ENCODE measurements around the gene ZNF415. TPM values are rescaled to one million over a fixed set of nuclear protein-coding genes. Genes with fewer than 3 reads are reported as not detected.
"Not testable (repeated sequence)": the region's sequence is repeated elsewhere in the genome, so short reads cannot be mapped to it uniquely, and the experiment has no call there.

The ZNF415 gene
- total RNA-seq, 1 experiment from 2014 or later = 2.3 TPM

DNA sequence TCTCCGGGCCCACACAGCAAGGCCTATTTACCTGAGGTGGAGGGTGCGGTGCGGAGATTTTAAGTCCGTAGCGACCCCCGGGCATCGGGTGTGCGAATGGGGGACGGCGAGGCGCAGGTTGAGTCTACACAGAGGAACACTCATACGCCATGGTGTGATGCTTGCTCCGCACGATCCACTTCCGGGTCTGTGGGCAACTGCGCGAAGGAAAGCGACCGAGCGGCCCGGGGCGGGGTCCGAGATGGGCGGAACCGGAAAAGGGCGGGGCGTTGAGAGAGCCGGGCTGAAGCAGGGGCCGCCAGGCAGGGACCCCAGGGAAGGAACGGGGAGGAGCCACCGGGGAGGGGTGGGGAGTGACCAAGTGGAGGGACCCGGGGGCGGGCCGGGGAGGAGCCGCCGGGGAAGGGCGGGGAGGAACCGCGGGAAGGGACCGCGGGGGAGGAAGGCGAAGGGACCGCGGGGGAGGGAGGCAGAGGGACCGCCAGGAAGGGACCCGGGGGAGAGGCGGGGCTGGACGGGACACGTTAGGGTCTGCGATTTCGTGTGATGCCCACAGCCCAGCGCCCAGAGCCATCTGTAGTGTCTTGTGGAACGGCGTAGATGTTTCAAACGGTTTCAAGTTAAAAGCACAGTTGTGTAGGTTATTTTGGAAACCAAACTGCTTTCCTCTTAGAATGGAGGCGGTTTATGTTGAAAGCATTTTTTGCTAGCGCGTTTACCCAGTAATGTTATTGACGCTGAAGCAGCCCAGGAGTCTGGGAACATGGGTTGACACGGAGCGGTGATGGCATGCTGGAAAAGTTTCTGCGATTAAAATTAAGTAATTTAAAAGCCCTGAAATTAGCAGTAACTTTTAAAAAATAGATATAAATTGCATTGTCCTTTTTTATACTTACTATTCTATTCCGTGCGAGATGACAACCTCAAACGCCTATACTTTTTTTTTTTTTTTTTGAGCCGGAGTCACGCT, 29.2 kb downstream of the ZNF415 start, which contains the start of gene ZNF160:
ZNF160 (minus strand) TSS at position 189 of the 970 bp plus-strand sequence. CDS start 17,146 bp downstream, outside the sequence.
- in situ Hi-C loops (cut with HindIII; ENCODE audit: low sequenced_read_pairs) = no loop called here
- peak; percentile 97 for DNase-seq (ENCODE audit: low spot score)

DNA sequence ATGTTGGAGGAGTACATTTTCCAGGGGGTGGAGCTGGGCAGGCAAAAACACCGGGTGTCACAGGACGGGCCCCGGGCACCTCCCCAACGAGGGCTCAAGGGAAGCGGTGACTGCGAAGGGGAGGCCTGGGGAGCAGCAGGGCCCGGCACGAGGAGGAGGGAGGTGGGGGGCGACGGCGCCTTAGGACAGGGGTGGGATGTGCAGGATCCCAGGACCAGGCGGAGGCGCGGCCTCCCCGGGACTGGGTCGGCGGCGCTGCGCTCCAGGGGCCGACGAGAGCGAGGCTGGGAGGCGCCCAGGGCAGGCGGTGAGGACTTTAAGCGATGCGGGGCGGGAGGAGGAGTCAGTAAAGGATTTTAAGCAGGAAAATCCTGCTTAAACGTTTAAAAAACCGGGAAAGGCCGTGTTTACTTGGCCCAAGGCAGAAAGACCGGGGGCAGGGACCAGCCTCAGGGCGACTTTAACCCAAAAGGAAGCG, 29.9 kb downstream of the ZNF415 start:
- in situ Hi-C loops (cut with HindIII; ENCODE audit: low sequenced_read_pairs) = no loop called here
- DNase-seq (ENCODE audit: low spot score) = no peak

DNA sequence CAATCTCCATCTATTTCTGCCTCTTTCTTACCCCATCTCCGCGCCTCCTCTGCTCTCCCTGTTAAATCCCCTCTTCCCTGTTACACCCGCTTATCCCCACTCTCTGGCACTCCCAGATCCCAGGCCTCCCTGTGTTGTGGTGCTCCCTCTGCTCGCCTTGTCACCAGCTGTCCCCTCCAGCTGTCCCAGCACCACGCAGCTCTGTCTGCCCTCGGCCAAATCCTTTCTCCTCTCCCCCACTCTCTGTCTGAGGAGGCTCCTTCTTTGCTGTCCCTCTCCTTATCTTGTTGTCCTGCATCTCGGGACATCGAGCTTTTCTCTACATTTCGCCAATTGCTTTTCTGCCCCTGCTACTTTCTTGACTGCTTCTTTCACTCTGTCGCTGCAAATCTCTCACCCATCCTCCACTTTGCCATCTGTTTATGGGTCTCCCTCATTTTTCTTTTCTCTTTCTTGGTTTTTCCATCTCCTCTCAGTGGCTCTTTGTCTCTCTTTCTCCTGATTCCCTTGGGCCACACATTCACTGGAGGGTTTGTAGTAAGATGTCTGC, 30.4 kb downstream of the ZNF415 start:
- in situ Hi-C loops (cut with HindIII; ENCODE audit: low sequenced_read_pairs) = no loop called here

DNA sequence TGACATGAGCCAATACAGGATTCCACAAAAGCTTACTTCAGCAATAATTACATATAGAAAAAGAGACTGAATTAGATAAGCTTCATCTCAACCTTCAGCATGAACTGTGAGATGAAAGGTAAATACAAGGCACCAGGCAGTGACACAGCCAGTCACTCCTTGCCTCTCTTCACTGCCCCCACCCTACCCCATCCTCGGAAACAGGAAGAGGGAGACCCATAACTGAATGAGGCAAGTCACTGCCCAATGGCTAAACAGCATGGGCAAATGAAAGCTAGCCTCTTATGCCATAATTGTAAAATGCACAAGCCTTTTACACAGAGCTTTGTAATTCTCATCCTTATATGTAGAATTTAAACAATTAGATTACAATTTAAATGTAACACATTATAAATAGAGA, 31.2 kb downstream of the ZNF415 start:
- DNase-seq (ENCODE audit: low spot score) = peak; percentile 4
- in situ Hi-C loops (cut with HindIII; ENCODE audit: low sequenced_read_pairs) = no loop called here

More for the DNA sequence above, 30.4 kb downstream of the ZNF415 start:
- peak; percentile 48 for DNase-seq (ENCODE audit: low spot score)

DNA sequence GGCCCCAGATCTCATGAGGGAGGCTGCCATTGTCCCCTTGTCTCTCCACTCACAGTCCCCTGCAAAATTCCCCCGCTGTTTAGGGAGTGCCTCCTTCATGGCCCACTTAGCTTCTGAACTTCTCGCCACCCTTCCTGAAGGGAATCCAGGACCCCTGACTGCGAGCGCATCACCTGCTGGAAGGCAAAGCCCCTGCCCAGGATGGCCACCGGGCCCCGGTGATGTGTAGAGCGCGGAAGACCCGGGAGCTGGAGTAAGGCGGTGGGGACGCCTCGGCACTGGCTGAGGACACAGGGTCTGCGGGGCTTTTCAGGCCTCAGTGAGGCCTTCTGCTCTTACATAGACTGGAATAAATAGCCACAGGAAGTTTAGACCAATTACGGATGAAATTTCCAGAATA, 34.1 kb downstream of the ZNF415 start:
- DNase-seq (ENCODE audit: low spot score); in situ Hi-C loops (cut with HindIII; ENCODE audit: low sequenced_read_pairs): not testable (repeated sequence)

DNA sequence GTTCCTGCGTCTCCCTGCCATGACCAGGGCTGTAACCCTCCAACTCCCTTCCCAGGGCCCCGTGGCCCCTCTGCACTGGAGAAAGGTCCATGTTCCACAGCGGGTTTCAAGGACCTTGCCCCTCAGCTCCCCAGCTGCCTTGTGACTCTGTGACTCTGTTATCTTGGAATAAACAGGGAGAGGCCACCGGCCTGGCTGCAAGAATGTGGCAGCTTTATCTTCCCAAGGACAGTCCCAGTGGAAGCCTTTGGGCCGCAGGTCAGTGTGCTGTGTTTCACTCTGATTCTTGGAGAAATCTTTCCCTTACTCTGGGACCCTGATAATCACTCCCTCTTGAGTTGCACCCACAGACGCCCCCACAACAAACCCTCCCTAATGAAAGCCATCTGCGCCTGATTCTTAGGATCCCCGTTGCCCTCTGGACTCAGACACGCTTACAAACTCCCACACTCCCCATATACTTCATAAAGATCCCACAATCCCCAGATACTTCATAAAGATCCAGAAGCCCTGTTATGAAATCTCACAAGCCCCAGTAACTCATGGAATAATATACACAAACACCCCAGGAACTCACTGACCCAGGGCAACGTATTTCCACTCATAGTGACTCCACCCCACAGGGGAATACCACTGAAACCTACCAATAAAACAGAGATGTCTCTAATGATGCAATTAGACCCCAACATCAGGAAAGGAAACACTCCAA, 35.6 kb downstream of the ZNF415 start:
- in situ Hi-C loops (cut with HindIII; ENCODE audit: low sequenced_read_pairs); DNase-seq (ENCODE audit: low spot score): not testable (repeated sequence)

DNA sequence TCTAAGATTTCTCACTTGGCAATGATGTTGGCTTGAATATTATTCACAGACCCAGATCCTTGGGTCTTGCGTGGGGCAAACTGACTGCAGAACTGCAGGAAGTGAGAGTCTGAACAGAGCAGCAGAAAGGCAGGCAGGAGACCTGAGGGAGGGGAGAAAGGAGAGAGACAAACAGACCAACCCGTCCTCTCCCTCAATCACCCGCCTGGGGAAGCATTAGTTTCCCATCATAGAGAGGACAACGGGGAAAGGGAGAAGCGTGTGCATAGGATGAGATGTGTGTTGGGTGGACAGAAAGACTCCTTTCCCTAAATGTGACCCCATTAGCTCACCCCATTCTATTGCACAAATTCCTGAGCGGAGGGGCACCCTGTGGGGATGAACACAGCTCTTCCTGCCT, 36.1 kb downstream of the ZNF415 start:
- in situ Hi-C loops (cut with HindIII; ENCODE audit: low sequenced_read_pairs); DNase-seq (ENCODE audit: low spot score): not testable (repeated sequence)

DNA sequence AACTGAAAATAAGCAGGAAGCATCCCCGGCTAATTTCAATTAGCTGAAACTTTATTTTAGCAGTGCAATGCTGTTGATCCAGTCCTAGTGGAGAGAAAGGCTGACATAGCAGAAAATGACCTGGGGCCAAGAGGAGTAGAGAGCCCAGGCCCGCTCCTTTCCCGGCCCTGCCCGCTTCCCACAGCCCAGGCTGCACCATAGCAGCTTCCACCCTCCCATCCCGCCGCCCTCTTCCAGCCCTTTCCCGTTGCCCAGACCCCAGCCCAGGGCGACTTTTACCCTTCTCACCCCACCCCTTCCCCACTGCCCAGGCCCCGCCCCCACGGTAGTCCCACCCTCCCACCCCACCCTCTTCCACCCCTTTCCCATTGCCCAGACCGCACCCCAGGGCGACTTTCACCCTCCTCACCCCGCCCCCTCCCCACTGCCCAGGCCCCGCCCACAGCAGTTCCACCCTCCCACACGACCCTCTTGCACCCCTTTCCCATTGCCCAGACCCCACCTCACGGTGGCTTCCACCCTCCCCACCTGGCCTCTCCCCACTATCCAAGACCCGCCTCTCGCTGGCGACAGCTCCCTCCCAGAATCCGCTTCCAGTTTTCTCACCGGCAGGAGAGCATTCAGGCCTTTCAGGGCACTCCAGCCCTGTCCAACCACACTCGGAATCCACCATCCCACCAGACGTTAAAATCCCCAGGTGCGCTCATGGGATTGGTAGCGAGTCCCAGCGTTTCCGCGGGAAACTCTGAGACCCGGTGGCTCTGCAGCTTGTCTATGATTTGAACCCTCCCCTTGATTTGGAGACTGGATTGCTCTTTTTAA, 37.7 kb downstream of the ZNF415 start:
- no peak for DNase-seq (ENCODE audit: low spot score)
- in situ Hi-C loops (cut with HindIII; ENCODE audit: low sequenced_read_pairs) = no loop called here

DNA sequence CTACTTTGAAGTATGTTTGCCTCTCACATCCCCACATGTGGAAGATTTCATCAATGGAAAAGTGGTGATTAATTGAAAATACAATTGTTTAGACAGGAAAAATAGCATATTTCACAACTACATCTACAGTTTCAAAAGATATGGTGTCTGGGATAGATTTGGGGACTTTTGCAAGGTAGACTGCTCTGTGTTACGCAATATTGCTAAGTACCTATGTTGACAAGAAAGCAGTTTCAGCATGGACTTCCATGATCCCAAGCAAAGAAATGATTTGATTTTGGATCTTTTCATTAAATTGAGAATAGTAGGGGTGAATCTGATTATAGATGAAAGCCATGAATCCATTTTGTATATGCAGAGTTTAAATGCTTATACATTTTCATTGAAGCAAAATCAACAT, 40.0 kb downstream of the ZNF415 start:
- no peak for DNase-seq (ENCODE audit: low spot score)
- in situ Hi-C loops (cut with HindIII; ENCODE audit: low sequenced_read_pairs) = no loop called here

DNA sequence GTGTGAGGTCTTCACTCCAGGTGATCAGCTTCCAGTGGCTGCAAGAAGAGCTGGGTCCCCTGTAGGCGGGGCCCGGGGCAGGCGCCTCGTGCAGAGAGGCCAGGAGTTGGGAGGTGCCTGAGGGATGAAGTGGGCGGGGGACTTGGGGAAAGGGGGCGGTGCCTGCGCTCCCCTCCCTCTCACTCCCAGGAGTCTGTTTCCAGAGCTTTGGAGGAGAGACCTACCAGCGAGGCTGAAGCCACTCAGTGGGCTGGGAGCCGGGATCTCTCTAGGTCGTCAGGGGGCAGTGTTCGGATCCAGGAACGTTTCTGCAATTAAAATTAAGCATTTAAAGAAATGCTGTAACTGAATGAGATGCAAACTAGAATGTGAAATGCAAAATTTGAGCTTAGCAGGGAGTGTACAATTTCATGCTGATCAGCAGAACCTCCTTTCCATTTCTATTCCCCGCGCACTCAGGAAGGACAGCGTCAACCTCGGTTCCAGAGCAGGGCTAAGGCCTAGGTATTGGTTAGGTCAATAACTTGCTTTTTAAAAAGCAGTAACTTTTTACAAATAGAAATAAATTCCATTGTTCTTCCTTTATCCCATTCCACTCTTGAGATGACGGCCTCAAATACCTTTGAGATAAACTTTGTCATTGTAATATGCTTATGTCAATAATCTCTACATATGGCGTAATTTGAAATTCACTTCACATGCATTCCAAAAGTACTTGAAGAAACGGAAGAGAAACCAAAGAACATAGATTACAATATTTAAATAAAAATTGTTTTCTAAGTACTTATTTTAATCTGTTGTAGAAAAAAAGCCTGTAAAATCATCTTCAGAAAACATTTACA, 41.1 kb downstream of the ZNF415 start:
- DNase-seq (ENCODE audit: low spot score) = no peak
- in situ Hi-C loops (cut with HindIII; ENCODE audit: low sequenced_read_pairs) = no loop called here

DNA sequence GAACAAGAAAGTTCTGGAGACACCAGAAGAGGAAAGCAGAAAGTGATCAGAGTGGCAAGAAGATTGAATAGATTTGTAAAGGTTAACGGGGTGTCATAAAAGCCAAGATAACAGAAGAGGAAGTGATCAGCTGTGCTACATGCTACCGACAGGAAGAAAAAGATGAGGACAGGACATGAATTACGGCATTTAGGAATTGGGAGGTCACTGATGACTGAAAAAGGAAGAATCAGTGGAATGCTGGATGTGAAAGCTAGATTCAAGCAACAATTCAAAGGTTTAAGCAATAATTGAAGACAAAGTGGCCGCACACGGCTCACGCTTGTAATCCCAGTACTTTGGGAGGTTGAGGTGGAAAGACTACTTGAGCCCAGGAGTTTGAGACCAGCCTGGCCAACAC, 44.6 kb downstream of the ZNF415 start:
- DNase-seq (ENCODE audit: low spot score) = no peak
- in situ Hi-C loops (cut with HindIII; ENCODE audit: low sequenced_read_pairs) = no loop called here

DNA sequence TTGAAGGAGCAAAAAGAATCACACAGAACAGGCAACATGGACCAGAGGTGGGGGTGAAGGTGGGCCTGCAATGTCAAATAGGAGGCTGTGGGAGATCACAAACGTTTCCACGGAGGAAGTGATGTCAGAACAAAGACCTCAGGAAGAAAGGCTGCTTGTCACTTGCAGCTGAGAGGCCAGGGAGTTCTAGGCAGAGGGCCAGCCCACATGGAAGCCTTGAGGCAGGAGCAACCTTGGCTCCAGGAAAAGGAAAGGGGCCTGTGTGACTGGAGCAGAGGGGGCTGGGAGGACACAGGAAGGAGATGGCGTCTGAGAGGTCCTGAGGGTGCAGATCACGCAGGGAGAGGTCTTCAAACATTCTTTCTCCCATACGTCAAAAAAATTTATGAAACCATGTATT, 45.8 kb downstream of the ZNF415 start:
- peak; percentile 23 for DNase-seq (ENCODE audit: low spot score)
- in situ Hi-C loops (cut with HindIII; ENCODE audit: low sequenced_read_pairs) = no loop called here

DNA sequence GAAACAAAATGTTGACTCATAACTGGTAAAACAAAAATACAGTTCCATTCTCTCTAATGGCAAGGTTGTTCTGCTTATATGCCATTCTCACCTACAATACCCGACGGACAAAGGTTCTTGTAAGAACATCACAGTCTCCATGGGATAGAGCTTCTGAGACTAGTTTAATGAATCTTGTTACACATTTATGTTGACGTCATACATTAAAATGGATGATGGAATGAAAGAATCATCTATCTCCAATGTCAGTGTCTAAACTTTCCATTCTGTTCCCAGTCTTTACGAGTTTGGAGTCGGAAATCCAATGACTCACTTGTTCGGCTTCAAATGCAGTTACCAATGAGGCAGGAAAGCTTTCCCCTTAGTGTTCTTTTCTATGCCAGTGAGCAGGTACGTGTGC, 47.2 kb downstream of the ZNF415 start:
- DNase-seq (ENCODE audit: low spot score) = no peak
- in situ Hi-C loops (cut with HindIII; ENCODE audit: low sequenced_read_pairs) = no loop called here

DNA sequence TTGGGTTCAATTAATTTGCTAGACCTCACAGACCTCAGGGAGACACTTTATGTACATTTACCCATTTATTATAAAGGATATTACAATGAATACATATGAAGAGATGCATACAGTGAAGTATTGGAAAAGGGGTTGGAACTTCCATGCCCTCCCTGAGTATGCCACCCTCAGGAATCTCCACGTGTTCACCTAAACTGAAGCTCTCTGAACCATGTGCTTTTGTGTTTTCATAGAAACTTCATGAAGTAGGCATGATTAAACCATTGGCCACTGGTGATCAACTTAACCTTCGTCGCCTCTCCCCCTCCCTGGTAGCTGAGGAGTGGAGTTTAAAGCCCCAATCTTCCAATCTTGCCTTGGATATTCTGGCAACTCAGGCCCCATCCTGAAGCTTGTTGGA, 49.8 kb downstream of the ZNF415 start:
- in situ Hi-C loops (cut with HindIII; ENCODE audit: low sequenced_read_pairs) = no loop called here
- no peak for DNase-seq (ENCODE audit: low spot score)

DNA sequence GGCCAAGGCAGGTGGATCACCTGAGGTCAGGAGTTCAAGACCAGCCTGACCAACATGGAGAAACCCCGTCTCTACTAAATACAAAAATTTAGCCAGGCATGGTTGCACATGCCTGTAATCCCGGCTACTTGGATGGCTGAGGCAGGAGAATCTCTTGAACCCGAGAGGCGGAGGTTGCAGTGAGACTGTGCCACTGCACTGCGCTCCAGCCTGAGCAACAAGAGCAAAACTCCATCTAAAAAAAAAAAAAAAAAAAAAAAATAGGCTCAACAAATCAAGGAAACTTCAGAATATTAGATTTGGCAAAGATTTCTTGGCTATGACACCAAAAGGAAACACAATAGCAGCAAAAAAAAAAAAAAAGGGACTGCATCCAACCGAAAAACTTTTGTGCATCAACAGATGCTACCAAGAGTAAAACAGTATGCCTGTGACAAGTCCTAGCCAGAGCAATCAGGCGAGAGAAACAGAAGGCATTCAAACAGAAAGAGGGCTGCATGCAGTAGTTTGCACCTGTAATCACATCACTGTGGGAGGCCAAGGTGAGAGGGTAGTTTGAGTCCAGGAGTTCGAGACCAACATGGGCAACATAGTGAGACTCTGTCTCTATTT, 53.3 kb downstream of the ZNF415 start:
- no peak for DNase-seq (ENCODE audit: low spot score)
- in situ Hi-C loops (cut with HindIII; ENCODE audit: low sequenced_read_pairs) = no loop called here

DNA sequence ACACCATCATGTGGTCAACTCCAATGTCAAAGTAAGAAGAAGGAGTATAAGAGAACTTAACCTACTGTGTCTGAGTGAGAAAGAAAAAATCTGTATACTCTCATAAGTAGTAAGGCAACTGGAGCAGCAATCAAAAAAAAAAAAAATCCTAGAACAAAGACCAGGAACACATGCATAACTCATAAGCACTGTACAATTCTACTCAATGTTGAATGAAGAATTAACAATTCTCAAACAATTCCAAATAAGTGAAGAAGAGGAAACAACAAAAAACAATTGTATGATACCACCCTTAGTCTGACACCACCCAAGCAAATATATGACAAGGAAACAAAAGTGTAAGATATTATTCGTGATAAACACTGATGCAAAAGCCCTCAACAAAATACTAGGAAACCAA, 54.0 kb downstream of the ZNF415 start:
- in situ Hi-C loops (cut with HindIII; ENCODE audit: low sequenced_read_pairs) = no loop called here
- DNase-seq (ENCODE audit: low spot score) = no peak

DNA sequence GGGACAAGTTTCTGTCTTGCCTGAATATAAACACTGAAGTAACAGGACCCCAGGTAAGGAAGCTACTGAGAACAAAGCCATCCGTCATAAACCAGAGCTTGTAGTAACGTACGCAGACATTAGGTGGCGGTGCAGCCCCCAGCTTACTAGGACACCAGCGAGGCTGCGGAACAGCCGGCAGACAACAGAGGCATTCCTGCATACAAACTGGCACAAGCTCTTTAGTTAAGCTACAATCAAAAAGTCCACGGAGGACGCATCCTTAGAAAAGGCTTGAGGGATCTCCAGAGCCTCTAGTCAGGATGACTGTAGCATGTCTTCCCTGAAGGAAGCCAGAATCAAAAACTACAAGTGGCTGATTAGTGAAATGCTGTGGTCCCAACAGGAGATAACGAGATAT, 55.7 kb downstream of the ZNF415 start:
- in situ Hi-C loops (cut with HindIII; ENCODE audit: low sequenced_read_pairs) = no loop called here
- peak; percentile 85 for DNase-seq (ENCODE audit: low spot score)

DNA sequence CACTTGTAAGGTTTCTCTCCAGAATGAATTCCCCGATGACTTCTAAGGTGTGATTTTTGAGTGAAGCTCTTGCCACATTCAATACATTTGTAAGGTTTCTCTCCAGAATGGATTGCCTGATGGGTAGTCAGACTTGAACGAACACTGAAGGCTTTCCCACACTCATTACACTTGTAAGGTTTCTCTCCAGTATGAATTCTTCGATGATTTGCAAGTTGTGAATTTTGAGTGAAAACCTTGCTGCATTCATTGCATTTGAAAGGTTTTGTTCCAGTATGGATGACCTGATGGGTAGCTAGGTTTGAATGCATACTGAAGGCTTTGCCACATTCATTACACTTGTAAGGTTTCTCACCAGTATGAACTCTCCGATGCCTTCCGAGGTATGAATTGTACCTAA, 63.9 kb downstream of the ZNF415 start:
- DNase-seq (ENCODE audit: low spot score) = no peak
- in situ Hi-C loops (cut with HindIII; ENCODE audit: low sequenced_read_pairs) = no loop called here
